Measurements from ENCODE around the gene DNAJC3. TPM values are rescaled to one million over a fixed set of nuclear protein-coding genes. Genes with fewer than 3 reads are reported as not detected.

DNAJC3 gene
- total RNA-seq, 1 donor from 2014 or later = 49.7 TPM

DNA sequence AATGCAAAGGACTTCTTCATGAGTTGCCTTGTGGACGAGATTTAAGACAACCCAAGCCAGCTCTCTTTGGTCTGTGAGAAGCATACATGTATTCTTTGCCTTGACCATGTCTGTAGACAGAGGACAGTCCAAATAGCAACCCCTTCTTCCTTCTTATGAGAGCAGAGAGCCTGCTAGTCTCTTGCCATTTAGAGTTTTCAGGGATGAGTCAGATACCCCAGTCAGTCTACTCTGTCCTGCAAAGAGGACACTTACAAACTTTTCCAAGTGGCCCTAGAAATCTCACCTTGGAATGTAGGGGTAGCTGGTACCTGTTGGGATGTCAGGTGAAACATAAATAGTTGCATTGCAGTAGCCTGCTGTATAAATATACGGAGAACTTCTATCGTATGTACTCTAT, 36.7 kb downstream of the DNAJC3 start:
- TF ChIP-seq, protein P1, sequence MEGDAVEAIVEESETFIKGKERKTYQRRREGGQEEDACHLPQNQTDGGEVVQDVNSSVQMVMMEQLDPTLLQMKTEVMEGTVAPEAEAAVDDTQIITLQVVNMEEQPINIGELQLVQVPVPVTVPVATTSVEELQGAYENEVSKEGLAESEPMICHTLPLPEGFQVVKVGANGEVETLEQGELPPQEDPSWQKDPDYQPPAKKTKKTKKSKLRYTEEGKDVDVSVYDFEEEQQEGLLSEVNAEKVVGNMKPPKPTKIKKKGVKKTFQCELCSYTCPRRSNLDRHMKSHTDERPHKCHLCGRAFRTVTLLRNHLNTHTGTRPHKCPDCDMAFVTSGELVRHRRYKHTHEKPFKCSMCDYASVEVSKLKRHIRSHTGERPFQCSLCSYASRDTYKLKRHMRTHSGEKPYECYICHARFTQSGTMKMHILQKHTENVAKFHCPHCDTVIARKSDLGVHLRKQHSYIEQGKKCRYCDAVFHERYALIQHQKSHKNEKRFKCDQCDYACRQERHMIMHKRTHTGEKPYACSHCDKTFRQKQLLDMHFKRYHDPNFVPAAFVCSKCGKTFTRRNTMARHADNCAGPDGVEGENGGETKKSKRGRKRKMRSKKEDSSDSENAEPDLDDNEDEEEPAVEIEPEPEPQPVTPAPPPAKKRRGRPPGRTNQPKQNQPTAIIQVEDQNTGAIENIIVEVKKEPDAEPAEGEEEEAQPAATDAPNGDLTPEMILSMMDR (IDR thresholded peaks at IDR 0.05; ENCODE audit: insufficient read depth, low read length, poor library complexity, severe bottlenecking) = no peak
- Histone ChIP-seq H3K36me3 (ENCODE audit: control insufficient read depth, insufficient read depth, low read length) (no peaks in the 10 kb centered on the region), H3K4me3 (ENCODE audit: low read depth, low read length) (no peak overlapping the region), H3K27me3 (ENCODE audit: control insufficient read depth, insufficient read depth, low read length) (no peaks in the 10 kb centered on the region)
- no peak for DNase-seq (ENCODE audit: low read depth)

DNA sequence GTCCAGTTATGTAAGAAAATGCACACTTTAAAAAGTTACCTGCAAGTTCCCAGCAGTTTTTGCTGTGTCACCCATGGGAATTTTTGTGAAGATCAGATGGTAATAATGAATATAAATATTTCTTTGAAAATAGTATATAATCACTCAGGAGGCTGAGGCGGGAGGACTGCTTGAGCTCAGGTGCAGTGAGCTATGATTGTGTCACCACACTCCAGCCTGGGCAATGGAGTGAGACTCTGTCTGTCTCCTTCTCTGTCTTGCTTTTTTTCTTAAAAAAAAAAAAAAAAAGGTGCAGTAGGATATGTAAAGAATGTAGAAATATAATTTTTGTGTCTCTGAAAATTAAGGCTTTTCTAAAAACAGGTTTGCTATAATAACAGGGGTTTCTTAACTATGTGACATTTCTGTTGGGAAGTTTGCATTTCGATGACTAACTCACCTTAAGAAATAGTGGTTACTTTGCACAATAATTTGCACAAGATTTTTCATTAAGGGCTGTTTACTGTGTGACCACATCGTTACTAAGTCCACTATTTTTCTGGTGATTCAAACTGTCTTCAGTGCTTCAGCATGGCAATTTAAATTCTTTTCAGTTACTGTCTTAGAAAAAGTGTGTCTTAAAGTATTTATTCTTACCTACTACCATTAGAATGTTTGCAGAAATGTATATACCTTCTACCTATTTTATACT, 37.3 kb downstream of the DNAJC3 start:
- DNase-seq (ENCODE audit: low read depth) = peak; percentile 75
- Histone ChIP-seq H3K27me3 (ENCODE audit: control insufficient read depth, insufficient read depth, low read length) (no peaks in the 10 kb centered on the region), H3K36me3 (ENCODE audit: control insufficient read depth, insufficient read depth, low read length) (no peaks in the 10 kb centered on the region), H3K4me3 (ENCODE audit: low read depth, low read length) (no peak overlapping the region)
- TF ChIP-seq, protein P1 (IDR thresholded peaks at IDR 0.05; ENCODE audit: insufficient read depth, low read length, poor library complexity, severe bottlenecking) = no peak

DNA sequence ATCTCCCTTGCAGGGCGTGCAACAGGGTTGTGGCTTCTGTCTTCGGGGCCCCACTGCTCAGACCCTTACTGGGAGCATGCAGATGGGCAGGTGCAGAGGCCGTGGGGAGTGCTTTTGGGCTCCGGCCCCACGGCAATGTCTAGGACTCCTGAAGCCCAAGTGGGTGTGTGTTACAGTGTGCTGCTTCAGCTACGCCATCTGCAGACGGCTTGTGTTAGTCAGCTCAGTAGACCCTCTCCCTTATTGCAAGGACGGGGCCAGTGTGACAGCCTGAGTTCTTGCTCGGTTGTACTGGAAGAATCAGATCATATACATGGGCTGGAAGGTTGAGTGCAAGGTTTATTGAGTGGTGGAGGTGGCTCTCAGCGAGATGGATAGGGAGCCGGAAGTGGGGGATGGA, 39.3 kb downstream of the DNAJC3 start:
- TF ChIP-seq, protein P1 (IDR thresholded peaks at IDR 0.05; ENCODE audit: insufficient read depth, low read length, poor library complexity, severe bottlenecking) = no peak

DNA sequence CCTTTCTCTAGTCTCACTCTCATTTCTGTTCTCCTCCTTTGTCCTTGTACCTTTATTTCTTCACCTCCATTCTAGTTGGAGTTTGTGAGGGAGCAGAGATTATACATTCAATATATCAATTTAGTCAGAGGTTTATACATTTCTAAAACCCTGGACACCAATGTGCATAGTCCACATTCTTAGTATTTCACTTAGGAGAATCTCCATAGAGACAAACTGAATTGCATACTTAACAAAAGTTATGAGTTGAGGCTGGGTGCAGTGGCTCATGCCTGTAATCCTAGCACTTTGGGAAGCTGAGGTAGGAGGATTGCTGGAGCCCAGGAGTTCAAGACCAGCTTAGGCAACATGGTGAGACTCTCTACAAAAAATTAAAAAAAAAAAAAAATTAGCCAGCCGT, 45.3 kb downstream of the DNAJC3 start:
- no peak for DNase-seq (ENCODE audit: low read depth)
- Histone ChIP-seq H3K27me3 (ENCODE audit: control insufficient read depth, insufficient read depth, low read length) (no peaks in the 10 kb centered on the region), H3K4me3 (ENCODE audit: low read depth, low read length) (no peak overlapping the region), H3K36me3 (ENCODE audit: control insufficient read depth, insufficient read depth, low read length) (no peaks in the 10 kb centered on the region)
- TF ChIP-seq, protein P1 (IDR thresholded peaks at IDR 0.05; ENCODE audit: insufficient read depth, low read length, poor library complexity, severe bottlenecking) = no peak

More for the DNA sequence above, 39.3 kb downstream of the DNAJC3 start:
- H3K36me3 ChIP-seq (ENCODE audit: control insufficient read depth, insufficient read depth, low read length) = no peaks in the 10 kb centered on the region
- H3K27me3 ChIP-seq (ENCODE audit: control insufficient read depth, insufficient read depth, low read length) = no peaks in the 10 kb centered on the region
- no peak for DNase-seq (ENCODE audit: low read depth)
- H3K4me3 ChIP-seq (ENCODE audit: low read depth, low read length) = no peak overlapping the region

DNA sequence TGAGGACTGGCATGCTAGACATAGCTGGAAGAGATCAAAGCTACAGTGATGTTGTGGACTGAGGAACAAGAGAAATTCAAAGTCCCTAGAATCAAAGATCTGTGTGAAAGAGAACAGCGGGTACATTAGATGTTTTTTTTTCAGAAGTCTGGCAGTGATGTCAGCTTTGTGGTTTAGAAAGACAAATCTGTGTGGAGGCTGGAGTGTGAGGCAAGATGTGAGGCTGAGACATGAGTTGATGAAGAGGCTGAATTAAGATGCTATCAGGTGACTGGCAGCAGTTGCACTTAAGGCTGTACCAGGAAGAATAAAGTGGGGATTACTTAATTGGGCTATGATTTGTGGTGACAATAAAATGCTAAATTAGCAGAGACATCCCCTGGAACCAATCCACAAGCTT, 46.5 kb downstream of the DNAJC3 start:
- no peak for DNase-seq (ENCODE audit: low read depth)
- TF ChIP-seq, protein P1 (IDR thresholded peaks at IDR 0.05; ENCODE audit: insufficient read depth, low read length, poor library complexity, severe bottlenecking) = no peak
- Histone ChIP-seq H3K36me3 (ENCODE audit: control insufficient read depth, insufficient read depth, low read length) (no peaks in the 10 kb centered on the region), H3K27me3 (ENCODE audit: control insufficient read depth, insufficient read depth, low read length) (no peaks in the 10 kb centered on the region), H3K4me3 (ENCODE audit: low read depth, low read length) (no peak overlapping the region)

DNA sequence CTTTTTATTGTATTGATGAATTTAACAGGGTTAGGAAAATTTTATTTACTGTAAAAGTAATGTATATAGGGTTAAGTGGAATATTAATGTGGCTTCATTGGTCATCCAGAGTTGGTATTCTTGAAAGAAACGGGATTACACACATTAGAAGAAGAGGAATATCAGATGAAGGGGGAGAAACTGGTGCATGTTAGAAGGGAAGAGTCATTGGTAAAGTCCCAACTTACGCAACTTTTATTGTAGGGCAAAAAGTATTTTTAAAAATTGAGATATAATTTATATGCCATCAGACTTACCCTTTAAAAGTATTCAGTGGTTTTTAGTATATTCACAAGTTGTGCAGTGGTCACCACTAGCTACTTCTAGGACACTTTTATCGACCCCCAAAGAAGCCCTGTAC, 47.3 kb downstream of the DNAJC3 start:
- no peak for DNase-seq (ENCODE audit: low read depth)

More for the DNA sequence above, 47.3 kb downstream of the DNAJC3 start:
- Histone ChIP-seq H3K4me3 (ENCODE audit: low read depth, low read length) (no peak overlapping the region), H3K27me3 (ENCODE audit: control insufficient read depth, insufficient read depth, low read length) (no peaks in the 10 kb centered on the region), H3K36me3 (ENCODE audit: control insufficient read depth, insufficient read depth, low read length) (no peaks in the 10 kb centered on the region)
- TF ChIP-seq, protein P1 (IDR thresholded peaks at IDR 0.05; ENCODE audit: insufficient read depth, low read length, poor library complexity, severe bottlenecking) = no peak
